C4-2B (cell line): Measurements from ENCODE around the gene STK35.

Experiments
- H3K27ac ChIP-seq: fragments of 450-650 bp; 2 replicates; pipeline ENCODE4 v1.5.1; 2017
- ZFX ChIP-seq: fragments of 450-650 bp; IDR thresholded peaks from 2 replicates; pipeline ENCODE4 v1.6.1; 2017
- TF ChIP-seq, protein P1 (sequence below): fragments of 450-650 bp; conservative IDR thresholded peaks from 2 replicates; pipeline ENCODE4 v1.5.1; 2017; ENCODE audit warnings: mild to moderate bottlenecking

Gene STK35

DNA sequence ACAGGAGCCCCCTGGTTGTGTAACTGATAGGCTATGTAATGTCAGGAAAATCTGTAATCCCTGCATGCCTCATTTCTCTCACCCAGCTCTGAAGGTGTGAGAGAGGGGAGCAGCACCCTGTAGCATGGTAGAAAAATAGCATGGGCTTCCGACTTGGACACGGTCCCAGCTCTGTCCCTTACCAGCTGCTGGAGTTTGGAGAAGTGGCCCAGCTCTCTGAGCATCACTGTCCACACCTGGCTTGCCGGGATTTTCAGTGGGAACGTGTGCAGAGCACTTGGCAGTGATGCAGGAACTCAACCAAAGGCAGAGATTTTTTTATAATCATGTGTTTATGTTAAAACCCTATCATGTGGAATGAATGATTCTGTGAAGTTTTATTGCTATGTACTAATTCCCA is 34.6 kb downstream of the STK35 start:
- TF ChIP-seq ZFX: no peak
- TF ChIP-seq, protein P1, sequence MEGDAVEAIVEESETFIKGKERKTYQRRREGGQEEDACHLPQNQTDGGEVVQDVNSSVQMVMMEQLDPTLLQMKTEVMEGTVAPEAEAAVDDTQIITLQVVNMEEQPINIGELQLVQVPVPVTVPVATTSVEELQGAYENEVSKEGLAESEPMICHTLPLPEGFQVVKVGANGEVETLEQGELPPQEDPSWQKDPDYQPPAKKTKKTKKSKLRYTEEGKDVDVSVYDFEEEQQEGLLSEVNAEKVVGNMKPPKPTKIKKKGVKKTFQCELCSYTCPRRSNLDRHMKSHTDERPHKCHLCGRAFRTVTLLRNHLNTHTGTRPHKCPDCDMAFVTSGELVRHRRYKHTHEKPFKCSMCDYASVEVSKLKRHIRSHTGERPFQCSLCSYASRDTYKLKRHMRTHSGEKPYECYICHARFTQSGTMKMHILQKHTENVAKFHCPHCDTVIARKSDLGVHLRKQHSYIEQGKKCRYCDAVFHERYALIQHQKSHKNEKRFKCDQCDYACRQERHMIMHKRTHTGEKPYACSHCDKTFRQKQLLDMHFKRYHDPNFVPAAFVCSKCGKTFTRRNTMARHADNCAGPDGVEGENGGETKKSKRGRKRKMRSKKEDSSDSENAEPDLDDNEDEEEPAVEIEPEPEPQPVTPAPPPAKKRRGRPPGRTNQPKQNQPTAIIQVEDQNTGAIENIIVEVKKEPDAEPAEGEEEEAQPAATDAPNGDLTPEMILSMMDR: no peak
- H3K27ac ChIP-seq: no peak overlapping the region

GRCh38 chr20:2137552-2138201 is 36.0 kb downstream of the STK35 start:
- TF ChIP-seq ZFX: no peak
- TF ChIP-seq, protein P1: no peak
- H3K27ac ChIP-seq: no peak overlapping the region

- H3K27ac ChIP-seq: no peak overlapping the region
- TF ChIP-seq ZFX: no peak
- TF ChIP-seq, protein P1: no peak
Observed at GRCh38 chr20:2138396-2138795, 36.8 kb downstream of the STK35 start.

- no peak overlapping the region for H3K27ac ChIP-seq
- TF ChIP-seq, protein P1: no peak
- TF ChIP-seq ZFX: no peak
Observed at GRCh38 chr20:2139250-2139649, 37.6 kb downstream of the STK35 start.

DNA sequence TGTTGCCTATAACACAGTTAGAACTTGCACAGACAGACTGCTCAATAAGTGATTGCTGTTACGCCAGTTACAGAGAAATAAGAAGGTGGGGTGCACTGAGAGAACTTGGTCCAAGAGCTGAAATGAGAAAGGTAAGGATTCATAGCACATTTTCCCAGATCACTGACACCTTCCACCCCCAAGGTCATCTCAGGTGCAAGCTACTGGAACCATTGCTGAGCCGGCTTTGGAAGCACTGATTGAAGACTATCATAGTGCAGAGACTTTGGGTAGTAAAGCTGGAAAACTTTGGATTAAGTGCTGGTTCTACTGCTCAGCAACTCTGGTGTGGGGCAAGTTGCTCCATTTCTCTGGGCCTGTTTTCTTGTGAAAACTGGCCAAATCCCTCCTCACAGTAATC is 38.1 kb downstream of the STK35 start:
- TF ChIP-seq, protein P1: no peak
- no peak for TF ChIP-seq ZFX
- no peak overlapping the region for H3K27ac ChIP-seq

GRCh38 chr20:2140561-2140960 is 38.9 kb downstream of the STK35 start:
- TF ChIP-seq ZFX: no peak
- TF ChIP-seq, protein P1: no peak

GRCh38 chr20:2141600-2142575 is 40.3 kb downstream of the STK35 start:
- H3K27ac ChIP-seq: no peak overlapping the region
- TF ChIP-seq, protein P1: no peak
- no peak for TF ChIP-seq ZFX

More at GRCh38 chr20:2140561-2140960, 38.9 kb downstream of the STK35 start:
- no peak overlapping the region for H3K27ac ChIP-seq
